Middle frontal gyrus (tissue), 1 donor: ENCODE results near the gene GCSAM.

Experiments used
- DNase-seq: peaks from one replicate; pipeline ENCODE4 v3.0.0-alpha.2; 2015; ENCODE audit warnings: low spot score; ENCODE audit errors: extremely low spot score

The GCSAM gene

GRCh38 chr3:112109322-112109721, 23.7 kb downstream of the GCSAM start:
- DNase-seq: no peak

- no peak for DNase-seq
Observed at GRCh38 chr3:112104774-112105173, 28.3 kb downstream of the GCSAM start.

DNA sequence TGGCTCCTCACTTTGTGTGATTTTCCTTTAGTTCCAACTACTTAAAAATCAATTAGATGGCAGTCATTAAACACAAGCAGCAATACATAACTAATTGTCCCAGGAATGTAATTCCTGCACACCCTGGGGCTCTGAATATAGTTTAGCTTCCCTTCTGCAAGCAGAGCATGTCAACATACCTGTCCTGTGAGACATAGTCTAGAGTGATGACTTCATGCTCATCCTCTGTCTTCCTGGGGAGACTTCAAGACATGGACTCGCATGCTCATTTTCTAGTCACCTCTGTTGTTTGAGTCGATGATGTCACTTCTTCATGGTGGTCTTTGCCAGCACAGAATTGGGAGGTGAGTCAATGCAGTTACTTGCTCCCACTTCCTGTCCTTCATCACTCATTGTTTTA, 31.1 kb downstream of the GCSAM start:
- DNase-seq: no peak

GRCh38 chr3:112097378-112097777, 35.7 kb downstream of the GCSAM start:
- no peak for DNase-seq

DNA sequence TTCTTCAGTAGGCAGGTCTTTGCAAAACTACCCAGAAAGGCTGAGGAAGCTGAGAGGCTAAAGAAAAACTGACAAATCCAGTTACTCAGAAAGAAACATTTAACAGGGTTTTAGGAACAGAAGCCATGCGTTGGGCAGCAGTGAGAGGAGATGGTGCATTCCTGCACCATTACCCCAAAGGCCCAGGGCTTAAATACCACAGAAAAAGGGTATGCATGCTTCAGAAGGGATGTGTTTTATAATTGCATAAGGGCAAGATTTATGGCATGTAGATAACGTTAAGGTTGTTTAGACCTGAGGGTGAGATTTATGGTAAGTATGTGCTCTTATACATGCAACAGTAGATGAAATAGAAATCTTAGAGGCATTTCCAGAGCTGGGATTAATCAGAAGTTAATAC, 36.9 kb downstream of the GCSAM start:
- DNase-seq: no peak

GRCh38 chr3:112095731-112096130, 37.3 kb downstream of the GCSAM start:
- no peak for DNase-seq

DNA sequence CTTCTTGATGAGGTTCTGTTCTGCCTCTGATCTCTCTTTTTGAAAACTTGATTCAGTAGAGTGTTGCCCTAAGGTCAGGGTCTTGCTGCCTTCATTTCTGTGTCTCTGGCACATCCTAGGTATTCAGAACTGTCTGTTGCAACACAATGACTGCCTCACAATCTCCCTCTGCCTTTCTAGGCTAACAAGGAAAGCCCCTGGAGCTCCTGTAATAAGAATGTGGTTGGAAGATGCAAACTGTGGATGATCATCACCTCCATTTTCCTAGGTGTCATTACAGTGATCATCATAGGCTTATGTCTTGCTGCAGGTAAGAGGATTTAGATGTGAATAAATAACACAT, 39.9 kb downstream of the GCSAM start:
- no peak for DNase-seq

GRCh38 chr3:112092496-112093179, 40.4 kb downstream of the GCSAM start:
- no peak for DNase-seq

- no peak for DNase-seq
Observed at GRCh38 chr3:112090887-112091586, 42.0 kb downstream of the GCSAM start.

- DNase-seq: no peak
Observed at GRCh38 chr3:112089956-112090886, 42.8 kb downstream of the GCSAM start.

DNA sequence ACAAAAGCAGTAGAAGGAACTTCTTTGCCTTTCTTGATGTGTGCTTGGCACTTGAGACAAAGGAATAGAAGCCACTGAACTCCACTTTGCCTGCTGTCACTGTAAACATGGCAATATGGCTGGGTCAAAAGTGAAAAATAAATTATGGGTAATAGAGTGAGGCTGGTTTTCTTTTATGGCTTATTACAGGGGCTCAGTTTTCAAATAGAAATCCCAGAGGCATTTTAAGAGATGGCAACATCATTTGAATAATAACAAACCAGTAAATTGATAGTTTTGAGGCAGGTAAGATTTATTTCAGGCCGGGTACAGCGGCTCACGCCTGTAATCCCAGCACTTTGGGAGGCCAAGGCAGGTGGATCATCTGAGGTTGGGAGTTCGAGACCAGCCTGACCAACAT, 44.1 kb downstream of the GCSAM start:
- DNase-seq: no peak

DNA sequence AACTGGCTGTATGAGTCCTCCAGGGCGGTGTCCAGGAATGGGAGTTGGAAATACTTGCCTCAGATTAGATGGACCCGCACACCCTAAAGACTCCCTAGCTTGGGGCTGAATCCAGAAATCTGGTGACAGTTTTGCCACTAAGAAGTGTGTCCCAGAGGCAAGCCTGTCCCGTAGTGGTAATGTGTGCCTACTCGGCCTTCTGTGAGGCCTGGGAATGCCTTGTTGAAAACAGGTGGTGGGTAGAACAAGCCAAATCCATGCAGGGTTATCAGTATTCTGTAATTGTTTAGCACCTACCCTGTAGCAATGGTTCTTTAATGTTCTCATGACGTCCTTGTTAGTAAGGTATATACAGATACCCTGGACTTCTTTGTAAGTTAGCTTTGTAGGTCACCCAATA, 45.3 kb downstream of the GCSAM start:
- no peak for DNase-seq

- no peak for DNase-seq
Observed at GRCh38 chr3:112086875-112087524, 46.0 kb downstream of the GCSAM start.

- no peak for DNase-seq
Observed at GRCh38 chr3:112086076-112086854, 46.8 kb downstream of the GCSAM start, which contains the start of gene C3orf52. Gene C3orf52 (plus strand): TSS chr3:112086389. CDS start chr3:112086408, 19 bp downstream.

- no peak for DNase-seq
Observed at GRCh38 chr3:112085735-112086075, 47.3 kb downstream of the GCSAM start.

- no peak for DNase-seq
Observed at GRCh38 chr3:112084980-112085705, 47.9 kb downstream of the GCSAM start.

GRCh38 chr3:112083239-112083638, 49.8 kb downstream of the GCSAM start:
- no peak for DNase-seq

- DNase-seq: no peak
Observed at GRCh38 chr3:112078125-112079083, 54.6 kb downstream of the GCSAM start.
